Tibial nerve (tissue), 4 donors: ENCODE data around the gene LRRC43. TPM values are rescaled to one million over a fixed set of nuclear protein-coding genes. Genes with fewer than 3 reads are reported as not detected.

Source experiments
- DNase-seq, 2 donors: peaks; one replicate each; pipeline ENCODE4 v3.0.0-alpha.2; 2019; ENCODE audit warnings: low spot score in 2 of 2
- H3K27ac ChIP-seq, 4 donors: fragments of 200-600 bp; sonication (generic) in 3 of 4; one replicate each; pipeline ENCODE4 v1.5.1; 2017 to 2019; ENCODE audit warnings: mild to moderate bottlenecking in 1 of 4
- H3K27me3 ChIP-seq, 2 donors: fragments of 200-600 bp; sonication (generic) in 1 of 2; one replicate each; pipeline versions ENCODE4 v1.5.1 to v1.6.0; 2017 to 2019
- H3K36me3 ChIP-seq, 3 donors: fragments of 200-600 bp; sonication (generic); one replicate each; pipeline ENCODE4 v1.5.1; 2018 to 2019
- H3K4me1 ChIP-seq, 4 donors: fragments of 200-600 bp; sonication (generic) in 3 of 4; one replicate each; pipeline ENCODE4 v1.5.1; 2017 to 2019
- H3K4me3 ChIP-seq, 4 donors: fragments of 200-600 bp; sonication (generic) in 3 of 4; one replicate each; pipeline ENCODE4 v1.5.1; 2017 to 2019; ENCODE audit warnings: mild to moderate bottlenecking in 1 of 4, moderate library complexity in 1 of 4
- H3K9me3 ChIP-seq, 4 donors: fragments of 200-600 bp; sonication (generic) in 3 of 4; one replicate each; pipeline ENCODE4 v1.5.1; 2017 to 2019
- CTCF ChIP-seq, 5 experiments: fragments of 200-600 bp in 3 of 5; fragments of 450-650 bp in 2 of 5; sonication (generic) in 3 of 5; IDR thresholded peaks; one replicate each; pipeline ENCODE4 v1.5.1; 2016 to 2019; ENCODE audit warnings: antibody characterized with exemption in 5 of 5, mild to moderate bottlenecking in 3 of 5, moderate library complexity in 2 of 5
- EP300 ChIP-seq, 2 donors: sonication (generic); formaldehyde crosslinking; IDR thresholded peaks; one replicate each; pipeline ENCODE4 v1.6.1; 2017; ENCODE audit warnings: antibody characterized with exemption in 2 of 2, mild to moderate bottlenecking in 1 of 2
- POLR2A ChIP-seq, 2 donors: fragments of 450-650 bp; IDR thresholded peaks; one replicate each; pipeline ENCODE4 v1.6.1; 2017; ENCODE audit warnings: antibody characterized with exemption in 2 of 2, mild to moderate bottlenecking in 2 of 2, moderate library complexity in 2 of 2
- WGBS, 2 donors: methylation state at CpG; one replicate each; pipeline ENCODE4 v1.1.5; 2018; 5-methylcytosine and 5-hydroxymethylcytosine counted together
- total RNA-seq, 4 donors: library from RNA; depleted of rRNA; stranded (reverse); fragments of >200 nt; gene quantifications; one replicate each; pipeline ENCODE4 v1.1.0, GENCODE V29; 2016

LRRC43 gene
- total RNA-seq, 4 donors from 2014 or later: 1.3 TPM; not detected in 3

GRCh38 chr12:122203301-122204166 lies 20.6 kb downstream of the LRRC43 start, which contains the start of gene B3GNT4:
B3GNT4 (plus strand) TSS chr12:122203709; CDS start chr12:122204619, 910 bp downstream.
- Histone ChIP-seq H3K27ac (no peak within 1 kb of the TSS), H3K4me1 (peaks cover 0 to 35% (median 10%) of the 10 kb centered on the region in 4 donors), H3K9me3 (no peaks in the 10 kb centered on the region), H3K27me3 (peaks cover 10 to 61% of the 10 kb centered on the region in 2 donors), H3K4me3 (peak within 1 kb of the TSS; percentile 40 to 63 (median 60)), H3K36me3 (peaks cover 0 to 25% (median 11%) of the 10 kb centered on the region in 3 donors)
- no peak for DNase-seq
- no peak for TF ChIP-seq EP300 (IDR thresholded peaks at IDR 0.05)
- TF ChIP-seq POLR2A (IDR thresholded peaks at IDR 0.05): no peak
- no peak for TF ChIP-seq CTCF (IDR thresholded peaks at IDR 0.05)
- 1 to 2% methylated on average over 30 to 67 of the region's 104 CpGs for WGBS, 2 donors

DNA sequence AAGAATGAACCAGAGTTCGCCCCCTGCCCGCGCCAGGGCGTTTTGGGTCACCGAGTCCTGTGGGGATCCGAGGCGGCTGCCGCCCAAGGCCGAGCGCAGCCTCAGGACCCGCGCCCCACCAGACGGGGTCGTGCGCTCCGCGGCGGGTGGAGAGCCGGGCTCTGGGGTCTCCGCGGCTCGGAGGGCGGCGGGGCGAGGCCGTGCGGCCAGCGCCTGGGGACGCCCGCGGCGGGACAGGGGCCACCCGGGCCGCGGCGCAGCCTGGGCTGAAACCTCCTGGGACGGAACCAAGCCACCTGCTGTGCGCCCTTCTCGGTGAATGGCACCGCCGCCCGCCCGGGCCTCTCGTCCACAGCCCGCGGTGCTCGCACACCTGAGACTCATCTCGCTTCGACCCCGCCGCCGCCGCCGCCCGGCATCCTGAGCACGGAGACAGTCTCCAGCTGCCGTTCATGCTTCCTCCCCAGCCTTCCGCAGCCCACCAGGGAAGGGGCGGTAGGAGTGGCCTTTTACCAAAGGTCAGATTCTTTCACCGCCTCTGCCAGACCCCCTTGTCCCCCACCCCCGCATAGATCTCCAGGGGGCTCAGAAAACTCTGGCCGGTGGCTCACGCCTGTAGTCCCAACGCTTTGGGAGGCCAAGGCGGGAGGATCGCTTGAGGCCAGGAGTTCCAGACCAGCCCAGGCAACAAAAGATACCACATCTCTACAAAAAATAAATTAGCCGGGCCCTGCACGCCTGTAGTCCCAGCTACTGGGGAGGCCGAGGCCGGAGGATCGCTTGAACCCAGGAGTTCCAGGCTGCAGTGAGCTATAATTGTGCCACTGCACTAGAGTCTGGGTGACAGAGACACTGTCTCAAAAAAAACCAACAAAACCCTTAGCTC lies 21.5 kb downstream of the LRRC43 start:
- Histone ChIP-seq H3K4me1 (peaks cover 0 to 35% (median 10%) of the 10 kb centered on the region in 4 donors), H3K9me3 (no peaks in the 10 kb centered on the region), H3K36me3 (peaks cover 0 to 34% (median 11%) of the 10 kb centered on the region in 3 donors), H3K4me3 (peak overlapping the region; percentile 40 to 63 (median 52)), H3K27me3 (peaks cover 10 to 56% of the 10 kb centered on the region in 2 donors), H3K27ac (no peak overlapping the region)
- DNase-seq: no peak
- TF ChIP-seq EP300 (IDR thresholded peaks at IDR 0.05): no peak
- no peak for TF ChIP-seq POLR2A (IDR thresholded peaks at IDR 0.05)
- no peak for TF ChIP-seq CTCF (IDR thresholded peaks at IDR 0.05)
- WGBS, 2 donors: 19 to 36% methylated on average over 17 to 27 of the region's 71 CpGs

DNA sequence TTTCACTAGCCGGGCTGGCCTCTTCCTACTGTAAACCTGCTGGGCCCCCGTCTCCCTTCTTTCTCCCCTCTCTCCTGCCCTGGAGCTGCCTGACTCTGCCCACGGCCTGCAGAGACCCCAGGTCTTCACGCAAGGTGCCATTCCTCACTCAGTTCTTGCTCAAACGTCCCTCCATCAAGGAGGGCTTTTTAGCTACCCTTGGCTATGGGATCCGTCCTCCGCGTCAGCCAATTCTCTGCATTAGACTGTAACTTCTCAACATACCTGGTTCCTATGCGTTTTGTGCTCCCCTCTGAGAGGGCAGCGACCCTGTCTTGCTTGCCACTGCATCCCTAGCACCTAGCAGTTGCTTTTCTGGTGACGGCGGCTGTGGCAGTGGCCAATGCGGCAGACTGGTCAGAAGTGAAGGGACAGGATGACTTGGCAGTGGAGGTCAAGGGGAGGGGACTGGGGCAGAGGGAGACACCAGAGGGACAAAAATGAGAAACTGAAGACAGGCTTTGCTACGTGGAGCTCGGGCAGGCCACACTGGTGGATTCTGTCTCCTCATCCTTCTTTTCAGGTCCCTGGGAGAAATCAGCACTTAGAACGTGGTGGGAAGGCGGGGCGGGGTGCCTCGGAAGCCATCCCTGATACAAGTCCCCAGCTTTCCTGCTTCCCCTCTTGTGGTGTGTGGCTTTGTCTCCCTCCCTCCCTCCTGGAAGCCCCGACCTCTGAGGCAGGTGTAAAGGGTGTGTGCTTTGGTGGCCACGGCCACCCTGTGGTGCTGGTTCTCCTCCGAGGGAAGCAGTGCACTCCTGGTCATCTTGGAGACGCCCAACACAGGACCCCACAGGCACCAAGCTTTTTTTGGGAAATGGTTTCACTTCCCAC lies 22.4 kb downstream of the LRRC43 start:
- Histone ChIP-seq H3K27ac (no peak overlapping the region), H3K4me1 (peaks cover 0 to 35% (median 10%) of the 10 kb centered on the region in 4 donors), H3K36me3 (peaks cover 0 to 42% (median 11%) of the 10 kb centered on the region in 3 donors), H3K27me3 (peaks cover 10 to 47% of the 10 kb centered on the region in 2 donors), H3K4me3 (no peak overlapping the region), H3K9me3 (no peaks in the 10 kb centered on the region)
- TF ChIP-seq EP300 (IDR thresholded peaks at IDR 0.05): no peak
- TF ChIP-seq CTCF (IDR thresholded peaks at IDR 0.05): no peak
- no peak for TF ChIP-seq POLR2A (IDR thresholded peaks at IDR 0.05)
- whole genome bisulfite sequencing, 2 donors: 35 to 49% methylated on average over 23 of the region's 23 CpGs
- no peak for DNase-seq

- H3K9me3 ChIP-seq: no peaks in the 10 kb centered on the region
- 61 to 72% methylated on average over 25 to 27 of the region's 27 CpGs for WGBS, 2 donors
- DNase-seq: no peak
- peaks cover 0 to 51% (median 15%) of the 10 kb centered on the region in 3 donors for H3K36me3 ChIP-seq
- no peak overlapping the region for H3K27ac ChIP-seq
- TF ChIP-seq CTCF (IDR thresholded peaks at IDR 0.05): no peak
- TF ChIP-seq EP300 (IDR thresholded peaks at IDR 0.05): no peak
- no peak for TF ChIP-seq POLR2A (IDR thresholded peaks at IDR 0.05)
- H3K27me3 ChIP-seq: peaks cover 10 to 37% of the 10 kb centered on the region in 2 donors
- H3K4me1 ChIP-seq: peaks cover 0 to 35% (median 10%) of the 10 kb centered on the region in 4 donors
- H3K4me3 ChIP-seq: no peak overlapping the region
Observed at GRCh38 chr12:122206111-122206881, 23.4 kb downstream of the LRRC43 start.
